Fibroblast of skin of left quadriceps (primary cell): Measurements from ENCODE around the gene IQCE.
A peak's percentile ranks its signal among the peaks of the same experiment; 100 is the strongest.

Source experiments
- DNase-seq, 2 experiments: peaks; one replicate each; pipeline ENCODE4 v3.0.0-alpha.2; 2013; ENCODE audit warnings: low read depth in 2 of 2

Gene IQCE

GRCh38 chr7:2634267-2635145 lies 75.7 kb downstream of the IQCE start:
- DNase-seq, result no peak

- DNase-seq, result no peak
Observed at GRCh38 chr7:2635148-2635668, 76.4 kb downstream of the IQCE start.

DNA sequence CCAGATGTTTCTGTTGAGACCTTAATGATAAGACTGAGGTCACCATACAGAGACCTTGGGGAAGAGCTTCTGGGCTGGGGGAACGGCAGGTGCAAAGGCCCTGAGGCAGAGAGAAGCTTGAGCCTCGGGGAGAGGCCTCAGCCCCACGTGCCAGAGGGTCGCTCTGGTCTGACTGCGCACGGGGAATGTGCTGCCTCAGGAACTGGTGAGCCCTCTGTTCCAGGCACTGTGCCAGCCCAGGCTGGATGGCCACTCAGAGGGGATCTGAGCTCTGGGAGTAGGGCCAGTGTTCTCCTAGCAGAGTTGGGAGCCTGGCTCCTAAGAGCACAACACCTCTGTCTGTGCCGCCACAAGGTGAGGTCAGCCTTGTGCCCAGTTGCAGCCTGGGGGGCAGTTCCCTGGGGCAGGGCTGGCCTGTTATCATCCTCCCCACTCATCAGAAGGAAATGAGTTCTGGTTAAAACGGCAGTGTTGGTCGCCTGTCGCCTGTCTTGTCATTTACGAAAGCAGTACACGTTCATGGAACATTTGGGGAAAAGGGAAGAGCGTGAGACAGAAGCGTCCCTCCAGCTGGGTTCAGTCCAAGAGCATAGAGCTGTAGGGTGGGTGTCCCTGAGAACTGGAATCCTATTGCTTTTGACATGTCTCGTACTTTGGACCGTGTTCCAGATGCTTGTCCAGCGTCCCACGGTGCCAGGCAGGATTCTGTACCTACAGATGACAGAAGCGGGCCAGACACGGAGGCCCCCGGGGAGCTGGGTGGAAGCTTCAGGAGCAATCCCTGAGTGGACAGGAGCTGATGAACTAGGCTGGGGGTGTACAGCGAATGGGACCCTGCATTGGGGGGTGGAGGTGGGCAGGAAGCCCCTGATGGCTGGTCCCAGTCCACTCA lies 77.3 kb downstream of the IQCE start:
- no peak for DNase-seq

DNA sequence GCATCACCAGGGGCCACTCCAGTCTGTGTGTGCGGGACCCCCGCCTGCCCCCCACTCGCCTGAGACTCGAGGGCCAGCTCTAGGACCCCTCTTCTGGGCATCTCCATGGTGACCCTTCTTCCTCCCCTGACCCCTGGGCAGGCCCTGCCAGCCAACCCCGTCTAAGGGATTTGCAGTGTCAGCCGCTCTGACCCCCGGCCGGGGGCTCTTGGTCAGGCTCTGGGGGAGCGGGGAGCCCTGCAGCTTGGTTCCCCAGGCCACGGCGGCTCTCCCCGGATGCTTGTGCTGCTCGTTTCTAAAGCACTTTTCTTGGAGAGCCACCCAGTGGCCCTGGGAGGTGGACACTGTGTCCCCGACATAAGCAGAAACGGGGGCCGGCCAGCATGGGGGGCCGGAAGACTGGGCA lies 78.3 kb downstream of the IQCE start:
- DNase-seq, result no peak

DNA sequence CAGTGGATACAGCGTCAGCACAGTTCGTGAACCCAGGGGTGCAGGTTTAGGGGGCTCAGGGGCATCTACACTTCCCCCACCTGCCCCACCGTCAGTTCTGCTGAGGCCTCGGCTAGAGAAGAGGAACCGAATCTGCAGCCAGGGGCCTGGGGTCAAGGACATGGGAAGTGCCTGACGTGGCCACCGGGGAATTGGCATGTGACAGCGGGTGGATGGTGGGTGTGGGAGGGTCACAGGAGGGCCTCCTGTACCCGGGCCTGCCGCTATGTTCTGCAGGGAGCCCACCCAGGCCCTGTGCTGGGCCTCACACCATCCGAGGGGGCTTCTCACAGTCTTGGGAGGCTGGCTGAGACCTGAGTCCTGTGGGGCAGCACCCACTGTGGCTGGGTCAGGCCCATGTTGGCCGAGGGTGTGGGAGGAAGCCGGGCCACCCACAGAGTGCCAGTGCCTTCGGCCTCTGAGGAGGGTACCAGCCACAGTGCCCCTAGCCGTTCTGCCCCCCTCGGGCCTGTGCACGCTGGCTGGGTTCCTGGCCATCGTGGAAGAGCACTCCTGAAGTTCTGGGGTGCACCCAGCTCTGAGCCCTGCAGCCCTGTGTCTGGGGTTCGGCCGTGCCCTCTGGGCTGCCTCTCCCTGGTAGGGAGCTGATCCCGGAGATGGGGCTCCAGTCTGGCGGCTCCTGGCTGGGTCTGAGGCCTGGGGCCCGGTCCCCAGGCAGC lies 78.9 kb downstream of the IQCE start:
- DNase-seq, result no peak

DNA sequence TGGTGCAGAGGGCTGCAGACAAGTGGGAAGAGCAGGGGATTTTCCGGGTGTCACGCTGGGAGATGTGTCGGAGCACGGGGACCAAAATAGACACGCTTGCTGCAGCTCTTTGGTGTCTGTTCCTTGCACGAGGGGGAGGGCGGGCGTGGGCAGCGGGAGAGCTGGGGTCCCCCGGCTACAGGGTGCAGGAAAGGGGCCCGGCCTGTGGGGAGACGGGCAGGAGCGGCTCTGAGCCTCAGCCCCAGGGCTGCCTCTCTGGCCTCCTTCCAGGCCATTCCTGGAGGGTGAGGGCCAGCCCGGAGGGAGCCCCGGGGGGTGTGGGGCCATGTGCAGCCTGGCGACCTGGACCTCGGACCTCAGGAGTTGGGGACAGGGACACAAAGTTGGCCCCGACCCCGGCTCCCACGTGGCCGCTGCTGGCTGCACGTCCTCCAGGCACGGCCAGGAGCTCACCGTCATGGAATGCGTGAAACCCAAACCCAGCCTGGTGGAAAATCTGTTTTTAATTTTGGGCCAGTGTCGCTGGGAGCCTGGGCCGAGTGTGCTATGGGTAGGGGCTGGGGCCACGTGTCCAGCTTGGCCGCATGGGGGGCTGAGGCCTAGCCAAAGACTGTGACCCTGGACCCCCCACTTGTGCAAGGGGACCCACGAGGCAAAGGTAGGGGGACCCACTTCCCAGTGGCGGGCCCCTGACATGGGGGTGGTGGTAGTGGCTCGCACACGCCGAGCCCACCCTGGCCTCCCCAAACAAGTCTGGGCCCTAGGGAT lies 79.6 kb downstream of the IQCE start:
- DNase-seq, result peak; percentile 79 to 81

- no peak for DNase-seq
Observed at GRCh38 chr7:2639181-2639681, 80.5 kb downstream of the IQCE start.

DNA sequence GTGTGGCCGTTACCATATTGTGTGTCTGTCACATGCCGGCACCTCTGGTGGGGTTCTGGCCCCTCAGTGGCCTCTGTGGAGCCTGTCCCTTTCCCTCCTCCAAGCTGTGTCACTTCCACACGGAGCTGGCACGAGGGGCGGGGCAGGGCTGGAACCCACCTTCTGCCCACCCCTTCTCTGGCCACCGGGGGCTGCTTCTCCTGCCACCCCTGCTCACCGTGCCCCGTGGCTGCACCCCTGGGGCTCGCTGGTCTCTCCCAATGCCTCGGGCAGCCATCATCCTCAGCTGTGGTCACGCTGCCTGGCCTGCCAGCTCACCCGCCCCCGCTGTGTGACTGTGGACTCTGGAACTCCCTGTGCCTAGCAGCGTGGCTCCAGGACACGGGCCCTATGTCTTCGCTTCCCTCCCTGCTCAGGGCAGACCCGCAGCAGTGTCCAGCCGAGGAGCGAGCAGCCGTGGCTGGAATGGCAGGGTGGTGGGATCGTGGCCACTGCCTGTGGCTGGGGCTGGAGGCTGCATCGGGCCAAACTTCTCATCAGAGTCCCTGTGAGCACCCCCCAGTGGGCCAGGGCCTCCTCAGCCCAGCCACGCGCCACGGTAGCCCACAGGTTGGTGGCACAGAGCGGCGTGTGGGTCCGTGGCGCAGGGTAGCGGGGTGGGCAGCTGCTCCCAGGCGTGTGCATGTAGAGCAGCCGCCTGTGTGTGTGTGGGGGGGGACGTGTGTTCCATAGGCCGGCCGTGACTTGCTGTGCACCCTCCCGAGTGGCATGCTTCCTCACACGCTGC lies 81.1 kb downstream of the IQCE start:
- DNase-seq, result no peak

GRCh38 chr7:2640482-2640830 lies 81.7 kb downstream of the IQCE start:
- no peak for DNase-seq

DNA sequence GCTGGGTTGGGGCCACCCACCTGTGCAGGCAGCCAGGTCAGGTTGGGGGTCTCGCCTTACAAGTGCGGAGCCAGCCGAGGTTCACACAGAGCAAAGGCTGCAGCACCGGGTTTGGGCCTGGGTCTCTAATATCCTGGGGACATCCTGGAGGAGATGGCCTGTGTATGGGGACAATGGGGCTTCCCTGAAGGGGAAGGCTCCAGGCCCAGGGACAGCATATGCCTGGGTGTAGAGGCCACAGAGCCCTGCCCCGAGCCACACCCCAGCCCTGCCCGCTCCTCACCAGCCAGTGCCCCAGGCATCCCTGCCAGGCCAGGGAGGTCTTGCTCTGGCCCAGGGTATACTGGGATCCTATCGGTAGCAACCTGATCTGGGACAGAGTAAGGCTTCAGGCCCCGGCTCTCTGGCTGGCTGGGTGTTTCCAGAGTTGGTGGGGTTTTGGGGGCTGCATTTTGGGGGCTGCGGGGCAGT lies 82.1 kb downstream of the IQCE start:
- DNase-seq, result no peak

GRCh38 chr7:2641406-2642393 lies 82.9 kb downstream of the IQCE start:
- DNase-seq, result peak; percentile 78 to 81

- DNase-seq, result no peak
Observed at GRCh38 chr7:2643386-2644219, 84.8 kb downstream of the IQCE start.

GRCh38 chr7:2644220-2644561 lies 85.4 kb downstream of the IQCE start:
- no peak for DNase-seq

DNA sequence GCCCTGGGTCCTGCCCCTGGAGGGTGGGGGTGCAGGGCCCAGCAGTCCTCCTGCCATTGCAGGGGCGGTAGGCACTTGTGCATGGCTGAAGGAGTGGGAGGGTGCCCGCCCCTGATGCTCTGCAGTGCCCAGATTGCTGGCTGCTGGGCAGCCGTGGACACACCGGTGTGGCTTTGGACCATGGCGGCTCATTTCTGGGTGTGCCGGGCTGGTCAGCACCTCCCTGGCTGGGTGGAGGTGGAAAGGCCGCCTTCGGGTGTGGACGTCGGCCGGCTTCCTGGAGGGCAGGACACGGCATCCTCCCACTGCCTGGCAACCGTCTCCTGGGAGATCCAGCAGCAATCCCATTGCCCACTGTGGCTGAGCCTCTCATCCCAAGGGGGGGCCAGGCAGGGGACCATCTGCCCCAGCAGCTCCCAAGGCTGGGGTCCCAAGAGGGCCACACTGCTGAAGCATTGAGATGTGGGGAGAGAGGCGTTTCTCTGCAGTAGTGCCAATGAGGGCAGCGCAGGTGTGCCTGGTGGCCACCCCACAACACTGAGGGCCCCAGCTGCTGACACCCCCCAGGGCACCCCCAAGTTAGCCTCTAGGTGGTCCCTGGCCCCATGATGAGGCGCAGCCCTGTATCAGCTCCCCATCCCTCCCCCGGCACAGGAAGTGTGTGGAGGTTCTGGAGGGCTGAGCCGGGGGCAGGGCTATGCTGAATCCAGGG lies 85.9 kb downstream of the IQCE start:
- DNase-seq, result no peak

DNA sequence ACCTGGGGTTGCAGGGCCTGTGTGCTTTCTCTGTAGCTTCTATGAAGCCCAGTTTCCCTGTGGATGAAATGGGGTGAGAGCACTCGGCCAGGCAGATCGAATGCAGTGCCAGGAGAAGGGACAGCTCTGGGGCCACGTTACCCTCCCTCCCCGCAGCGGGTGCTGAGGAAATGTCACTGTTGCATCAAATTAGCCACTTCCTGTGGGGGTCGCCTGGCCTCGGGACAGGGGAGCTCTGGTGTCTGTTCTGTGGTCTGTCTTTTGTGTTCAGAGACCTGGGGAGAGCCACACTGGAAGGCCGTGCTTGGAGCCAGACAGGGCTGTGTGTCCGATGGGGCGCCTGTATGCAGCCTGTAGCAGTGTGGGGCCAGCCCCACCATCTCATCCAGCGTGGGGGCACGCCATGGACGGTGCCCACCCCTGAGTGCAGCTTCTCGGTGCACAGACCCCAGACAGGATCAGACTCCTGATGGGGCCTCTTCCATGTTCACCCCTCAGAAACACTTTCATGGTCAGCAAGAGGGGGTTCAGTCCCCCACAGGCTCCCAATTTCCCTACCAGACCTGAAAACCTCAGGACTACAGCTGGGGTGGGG lies 86.6 kb downstream of the IQCE start:
- DNase-seq, result no peak

- DNase-seq, result no peak
Observed at GRCh38 chr7:2646336-2646679, 87.5 kb downstream of the IQCE start.
